Fibroblast of pulmonary artery (primary cell): ENCODE results near the gene CCR2.

ENCODE experiments used
- DNase-seq: peaks from one replicate; pipeline ENCODE4 v3.0.0-alpha.2; 2010; ENCODE audit warnings: low read depth
- H3K4me3 ChIP-seq: replicated peaks from 2 replicates; pipeline ENCODE4 v1.5.1; 2011; ENCODE audit warnings: low read depth, mild to moderate bottlenecking, control low read depth, low read length, moderate library complexity
- TF ChIP-seq, protein P1 (sequence below): IDR thresholded peaks from 2 replicates; pipeline ENCODE4 v1.5.1; 2011; ENCODE audit warnings: mild to moderate bottlenecking, control low read depth, low read length, inconsistent platforms; ENCODE audit errors: missing control alignments

Gene CCR2

DNA sequence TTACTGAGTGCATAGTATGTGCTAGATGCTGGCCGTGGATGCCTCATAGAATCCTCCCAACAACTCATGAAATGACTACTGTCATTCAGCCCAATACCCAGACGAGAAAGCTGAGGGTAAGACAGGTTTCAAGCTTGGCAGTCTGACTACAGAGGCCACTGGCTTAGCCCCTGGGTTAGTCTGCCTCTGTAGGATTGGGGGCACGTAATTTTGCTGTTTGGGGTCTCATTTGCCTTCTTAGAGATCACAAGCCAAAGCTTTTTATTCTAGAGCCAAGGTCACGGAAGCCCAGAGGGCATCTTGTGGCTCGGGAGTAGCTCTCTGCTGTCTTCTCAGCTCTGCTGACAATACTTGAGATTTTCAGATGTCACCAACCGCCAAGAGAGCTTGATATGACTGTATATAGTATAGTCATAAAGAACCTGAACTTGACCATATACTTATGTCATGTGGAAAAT, 15.8 kb downstream of the CCR2 start:
- H3K4me3 ChIP-seq: no peak overlapping the region
- no peak for DNase-seq
- TF ChIP-seq, protein P1, sequence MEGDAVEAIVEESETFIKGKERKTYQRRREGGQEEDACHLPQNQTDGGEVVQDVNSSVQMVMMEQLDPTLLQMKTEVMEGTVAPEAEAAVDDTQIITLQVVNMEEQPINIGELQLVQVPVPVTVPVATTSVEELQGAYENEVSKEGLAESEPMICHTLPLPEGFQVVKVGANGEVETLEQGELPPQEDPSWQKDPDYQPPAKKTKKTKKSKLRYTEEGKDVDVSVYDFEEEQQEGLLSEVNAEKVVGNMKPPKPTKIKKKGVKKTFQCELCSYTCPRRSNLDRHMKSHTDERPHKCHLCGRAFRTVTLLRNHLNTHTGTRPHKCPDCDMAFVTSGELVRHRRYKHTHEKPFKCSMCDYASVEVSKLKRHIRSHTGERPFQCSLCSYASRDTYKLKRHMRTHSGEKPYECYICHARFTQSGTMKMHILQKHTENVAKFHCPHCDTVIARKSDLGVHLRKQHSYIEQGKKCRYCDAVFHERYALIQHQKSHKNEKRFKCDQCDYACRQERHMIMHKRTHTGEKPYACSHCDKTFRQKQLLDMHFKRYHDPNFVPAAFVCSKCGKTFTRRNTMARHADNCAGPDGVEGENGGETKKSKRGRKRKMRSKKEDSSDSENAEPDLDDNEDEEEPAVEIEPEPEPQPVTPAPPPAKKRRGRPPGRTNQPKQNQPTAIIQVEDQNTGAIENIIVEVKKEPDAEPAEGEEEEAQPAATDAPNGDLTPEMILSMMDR: no peak

DNA sequence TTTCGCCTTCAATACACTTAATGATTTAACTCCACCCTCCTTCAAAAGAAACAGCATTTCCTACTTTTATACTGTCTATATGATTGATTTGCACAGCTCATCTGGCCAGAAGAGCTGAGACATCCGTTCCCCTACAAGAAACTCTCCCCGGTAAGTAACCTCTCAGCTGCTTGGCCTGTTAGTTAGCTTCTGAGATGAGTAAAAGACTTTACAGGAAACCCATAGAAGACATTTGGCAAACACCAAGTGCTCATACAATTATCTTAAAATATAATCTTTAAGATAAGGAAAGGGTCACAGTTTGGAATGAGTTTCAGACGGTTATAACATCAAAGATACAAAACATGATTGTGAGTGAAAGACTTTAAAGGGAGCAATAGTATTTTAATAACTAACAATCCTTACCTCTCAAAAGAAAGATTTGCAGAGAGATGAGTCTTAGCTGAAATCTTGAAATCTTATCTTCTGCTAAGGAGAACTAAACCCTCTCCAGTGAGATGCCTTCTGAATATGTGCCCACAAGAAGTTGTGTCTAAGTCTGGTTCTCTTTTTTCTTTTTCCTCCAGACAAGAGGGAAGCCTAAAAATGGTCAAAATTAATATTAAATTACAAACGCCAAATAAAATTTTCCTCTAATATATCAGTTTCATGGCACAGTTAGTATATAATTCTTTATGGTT, 17.1 kb downstream of the CCR2 start, which contains the start of gene CCR5:
CCR5 (plus strand) TSS at position 108 of the 680 bp plus-strand sequence. CDS start 1,957 bp downstream, outside the sequence.
- H3K4me3 ChIP-seq: no peak within 1 kb of the TSS
- DNase-seq: no peak
- TF ChIP-seq, protein P1: no peak

DNA sequence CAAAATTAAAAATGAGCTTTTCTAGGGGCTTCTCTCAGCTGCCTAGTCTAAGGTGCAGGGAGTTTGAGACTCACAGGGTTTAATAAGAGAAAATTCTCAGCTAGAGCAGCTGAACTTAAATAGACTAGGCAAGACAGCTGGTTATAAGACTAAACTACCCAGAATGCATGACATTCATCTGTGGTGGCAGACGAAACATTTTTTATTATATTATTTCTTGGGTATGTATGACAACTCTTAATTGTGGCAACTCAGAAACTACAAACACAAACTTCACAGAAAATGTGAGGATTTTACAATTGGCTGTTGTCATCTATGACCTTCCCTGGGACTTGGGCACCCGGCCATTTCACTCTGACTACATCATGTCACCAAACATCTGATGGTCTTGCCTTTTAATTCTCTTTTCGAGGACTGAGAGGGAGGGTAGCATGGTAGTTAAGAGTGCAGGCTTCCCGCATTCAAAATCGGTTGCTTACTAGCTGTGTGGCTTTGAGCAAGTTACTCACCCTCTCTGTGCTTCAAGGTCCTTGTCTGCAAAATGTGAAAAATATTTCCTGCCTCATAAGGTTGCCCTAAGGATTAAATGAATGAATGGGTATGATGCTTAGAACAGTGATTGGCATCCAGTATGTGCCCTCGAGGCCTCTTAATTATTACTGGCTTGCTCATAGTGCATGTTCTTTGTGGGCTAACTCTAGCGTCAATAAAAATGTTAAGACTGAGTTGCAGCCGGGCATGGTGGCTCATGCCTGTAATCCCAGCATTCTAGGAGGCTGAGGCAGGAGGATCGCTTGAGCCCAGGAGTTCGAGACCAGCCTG, 17.8 kb downstream of the CCR2 start:
- TF ChIP-seq, protein P1: no peak
- no peak overlapping the region for H3K4me3 ChIP-seq
- no peak for DNase-seq

DNA sequence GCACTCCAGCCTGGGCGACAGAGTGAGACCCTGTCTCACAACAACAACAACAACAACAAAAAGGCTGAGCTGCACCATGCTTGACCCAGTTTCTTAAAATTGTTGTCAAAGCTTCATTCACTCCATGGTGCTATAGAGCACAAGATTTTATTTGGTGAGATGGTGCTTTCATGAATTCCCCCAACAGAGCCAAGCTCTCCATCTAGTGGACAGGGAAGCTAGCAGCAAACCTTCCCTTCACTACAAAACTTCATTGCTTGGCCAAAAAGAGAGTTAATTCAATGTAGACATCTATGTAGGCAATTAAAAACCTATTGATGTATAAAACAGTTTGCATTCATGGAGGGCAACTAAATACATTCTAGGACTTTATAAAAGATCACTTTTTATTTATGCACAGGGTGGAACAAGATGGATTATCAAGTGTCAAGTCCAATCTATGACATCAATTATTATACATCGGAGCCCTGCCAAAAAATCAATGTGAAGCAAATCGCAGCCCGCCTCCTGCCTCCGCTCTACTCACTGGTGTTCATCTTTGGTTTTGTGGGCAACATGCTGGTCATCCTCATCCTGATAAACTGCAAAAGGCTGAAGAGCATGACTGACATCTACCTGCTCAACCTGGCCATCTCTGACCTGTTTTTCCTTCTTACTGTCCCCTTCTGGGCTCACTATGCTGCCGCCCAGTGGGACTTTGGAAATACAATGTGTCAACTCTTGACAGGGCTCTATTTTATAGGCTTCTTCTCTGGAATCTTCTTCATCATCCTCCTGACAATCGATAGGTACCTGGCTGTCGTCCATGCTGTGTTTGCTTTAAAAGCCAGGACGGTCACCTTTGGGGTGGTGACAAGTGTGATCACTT, 18.8 kb downstream of the CCR2 start:
- no peak overlapping the region for H3K4me3 ChIP-seq
- DNase-seq: peak; percentile 27
- TF ChIP-seq, protein P1: peak; percentile 51

DNA sequence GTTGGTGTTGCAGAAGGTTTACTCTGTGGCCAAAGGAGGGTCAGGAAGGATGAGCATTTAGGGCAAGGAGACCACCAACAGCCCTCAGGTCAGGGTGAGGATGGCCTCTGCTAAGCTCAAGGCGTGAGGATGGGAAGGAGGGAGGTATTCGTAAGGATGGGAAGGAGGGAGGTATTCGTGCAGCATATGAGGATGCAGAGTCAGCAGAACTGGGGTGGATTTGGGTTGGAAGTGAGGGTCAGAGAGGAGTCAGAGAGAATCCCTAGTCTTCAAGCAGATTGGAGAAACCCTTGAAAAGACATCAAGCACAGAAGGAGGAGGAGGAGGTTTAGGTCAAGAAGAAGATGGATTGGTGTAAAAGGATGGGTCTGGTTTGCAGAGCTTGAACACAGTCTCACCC, 20.8 kb downstream of the CCR2 start:
- DNase-seq: no peak
- TF ChIP-seq, protein P1: no peak
- H3K4me3 ChIP-seq: no peak overlapping the region

DNA sequence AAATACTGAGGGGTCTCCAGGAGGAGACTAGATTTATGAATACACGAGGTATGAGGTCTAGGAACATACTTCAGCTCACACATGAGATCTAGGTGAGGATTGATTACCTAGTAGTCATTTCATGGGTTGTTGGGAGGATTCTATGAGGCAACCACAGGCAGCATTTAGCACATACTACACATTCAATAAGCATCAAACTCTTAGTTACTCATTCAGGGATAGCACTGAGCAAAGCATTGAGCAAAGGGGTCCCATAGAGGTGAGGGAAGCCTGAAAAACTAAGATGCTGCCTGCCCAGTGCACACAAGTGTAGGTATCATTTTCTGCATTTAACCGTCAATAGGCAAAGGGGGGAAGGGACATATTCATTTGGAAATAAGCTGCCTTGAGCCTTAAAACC, 21.3 kb downstream of the CCR2 start:
- no peak overlapping the region for H3K4me3 ChIP-seq
- no peak for DNase-seq
- TF ChIP-seq, protein P1: no peak
